CMK (cell line): ENCODE data around the gene PSMA6.
"Not testable (repeated sequence)": the region's sequence is repeated elsewhere in the genome, so short reads cannot be mapped to it uniquely, and the experiment has no call there.

Experiments
- DNase-seq: peaks from one replicate; pipeline ENCODE4 v3.0.0-alpha.2; 2010; ENCODE audit warnings: low read depth

Gene PSMA6

DNA sequence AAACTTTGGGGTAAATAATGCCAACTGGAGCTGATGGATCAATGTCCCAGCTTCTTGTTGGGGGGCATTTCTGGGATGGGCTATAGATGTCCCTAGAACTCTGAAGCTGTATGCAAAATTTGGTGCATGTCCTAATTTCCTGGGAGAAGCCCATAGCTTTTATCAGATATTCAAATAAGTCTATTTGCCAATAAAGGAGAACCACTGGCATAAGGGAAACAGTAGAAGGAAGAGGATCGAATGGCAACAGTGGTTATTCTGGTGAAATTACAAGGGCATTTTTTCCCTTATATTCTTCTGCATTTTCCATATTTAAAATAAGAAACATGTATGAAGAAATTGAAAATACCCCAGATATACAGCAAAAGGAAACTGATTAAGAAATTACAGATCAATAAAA, 34.2 kb downstream of the PSMA6 start:
- no peak for DNase-seq

DNA sequence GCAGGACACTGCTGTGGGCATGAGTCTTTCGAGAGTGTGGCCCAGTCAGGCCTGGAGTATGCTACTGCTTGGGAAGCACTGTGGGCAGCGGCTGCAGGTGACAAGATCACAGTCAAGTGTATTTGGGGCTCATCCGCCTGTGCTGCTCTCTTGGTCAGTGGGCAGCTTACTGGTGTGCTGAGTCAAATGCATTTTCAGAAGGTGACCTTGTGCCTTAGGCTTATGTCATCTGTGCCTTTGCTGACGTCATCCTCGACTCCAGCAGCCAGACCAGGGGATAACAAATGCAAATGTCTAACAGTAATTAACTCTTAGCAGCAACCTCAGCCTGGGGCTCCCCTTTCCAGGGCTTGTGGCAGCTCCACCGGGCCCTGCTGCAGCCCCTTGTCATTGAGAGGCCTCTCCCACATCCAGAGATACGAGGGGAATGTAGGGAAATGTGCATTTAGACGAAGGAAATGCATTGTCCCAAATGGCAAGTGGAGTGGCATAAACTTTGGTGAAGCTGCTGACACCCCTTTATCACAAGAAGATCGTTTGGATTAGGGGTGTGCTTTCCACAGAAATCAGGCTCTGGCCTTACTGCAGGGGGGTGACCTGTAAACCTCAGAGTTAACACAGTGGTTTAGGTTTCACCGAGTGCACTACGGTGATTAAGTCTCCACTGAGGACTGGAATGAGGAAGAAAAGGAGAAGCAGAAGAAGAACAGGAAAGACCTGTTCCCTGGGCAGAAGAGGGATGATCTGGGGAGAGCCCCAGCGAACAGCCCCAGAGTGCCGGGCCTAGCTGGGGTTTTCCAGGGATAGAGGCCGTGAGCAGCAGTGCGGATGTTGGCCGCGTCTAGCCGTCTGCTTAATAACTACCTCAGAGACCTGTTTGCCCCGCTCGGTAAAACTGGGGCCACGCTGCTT, 39.7 kb downstream of the PSMA6 start:
- DNase-seq = no peak

DNA sequence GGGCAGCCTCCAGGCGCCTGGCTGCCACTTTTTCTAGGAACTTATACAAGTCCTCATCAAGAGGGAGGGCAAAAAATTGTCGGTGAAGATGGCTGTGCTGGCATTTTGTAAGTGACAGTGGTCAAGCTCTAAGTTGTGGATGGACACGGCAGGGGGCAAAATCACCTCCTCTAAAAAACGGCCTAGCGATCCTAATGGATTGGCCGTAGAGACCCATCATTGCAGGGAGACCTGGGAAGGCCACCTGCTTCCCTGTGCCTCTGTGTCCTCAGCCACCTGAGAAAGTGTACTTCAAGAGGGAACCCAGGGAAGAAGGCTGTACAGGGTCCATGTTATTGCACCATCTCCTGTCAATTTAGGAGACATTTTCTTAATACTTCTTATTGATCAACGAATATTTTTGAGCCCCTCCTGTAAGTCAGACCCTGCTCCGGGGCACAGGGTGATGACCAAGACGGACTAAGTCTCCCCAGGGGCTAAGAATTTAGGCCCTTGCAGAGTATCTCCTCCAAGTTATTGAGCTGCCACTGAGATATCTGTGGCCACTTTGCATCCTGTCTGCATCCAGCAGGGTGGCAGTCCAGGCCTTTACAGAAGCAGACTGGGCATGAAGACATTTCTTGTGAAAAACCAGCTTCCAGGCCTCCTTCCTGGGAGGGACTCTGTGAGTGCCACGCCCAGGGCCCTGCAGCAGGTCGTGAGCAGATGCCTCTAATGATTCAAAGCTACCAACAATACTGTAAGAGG, 40.5 kb downstream of the PSMA6 start:
- no peak for DNase-seq

DNA sequence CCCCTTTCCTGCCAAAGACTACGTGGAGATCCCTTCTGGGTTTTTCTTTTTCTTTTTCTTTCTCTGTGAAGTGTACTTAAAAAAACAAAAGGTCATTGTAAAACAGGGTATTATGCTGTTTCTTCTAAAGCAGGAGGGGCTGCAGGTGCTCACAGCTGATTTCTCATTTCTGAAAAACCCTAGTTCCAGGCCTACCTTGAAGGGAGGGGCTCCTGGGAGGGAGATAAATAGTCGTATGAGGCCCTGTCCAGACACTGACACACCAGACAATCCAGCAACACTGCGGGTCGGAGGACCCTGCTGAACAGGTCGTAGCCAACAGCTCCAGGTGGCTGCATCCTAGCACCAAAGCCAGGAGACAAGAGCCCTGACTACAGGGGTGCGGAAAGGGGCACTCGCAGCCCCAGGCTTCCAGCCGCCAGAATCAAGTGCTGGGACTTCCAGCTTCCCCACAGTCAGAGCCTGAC, 41.1 kb downstream of the PSMA6 start:
- no peak for DNase-seq

DNA sequence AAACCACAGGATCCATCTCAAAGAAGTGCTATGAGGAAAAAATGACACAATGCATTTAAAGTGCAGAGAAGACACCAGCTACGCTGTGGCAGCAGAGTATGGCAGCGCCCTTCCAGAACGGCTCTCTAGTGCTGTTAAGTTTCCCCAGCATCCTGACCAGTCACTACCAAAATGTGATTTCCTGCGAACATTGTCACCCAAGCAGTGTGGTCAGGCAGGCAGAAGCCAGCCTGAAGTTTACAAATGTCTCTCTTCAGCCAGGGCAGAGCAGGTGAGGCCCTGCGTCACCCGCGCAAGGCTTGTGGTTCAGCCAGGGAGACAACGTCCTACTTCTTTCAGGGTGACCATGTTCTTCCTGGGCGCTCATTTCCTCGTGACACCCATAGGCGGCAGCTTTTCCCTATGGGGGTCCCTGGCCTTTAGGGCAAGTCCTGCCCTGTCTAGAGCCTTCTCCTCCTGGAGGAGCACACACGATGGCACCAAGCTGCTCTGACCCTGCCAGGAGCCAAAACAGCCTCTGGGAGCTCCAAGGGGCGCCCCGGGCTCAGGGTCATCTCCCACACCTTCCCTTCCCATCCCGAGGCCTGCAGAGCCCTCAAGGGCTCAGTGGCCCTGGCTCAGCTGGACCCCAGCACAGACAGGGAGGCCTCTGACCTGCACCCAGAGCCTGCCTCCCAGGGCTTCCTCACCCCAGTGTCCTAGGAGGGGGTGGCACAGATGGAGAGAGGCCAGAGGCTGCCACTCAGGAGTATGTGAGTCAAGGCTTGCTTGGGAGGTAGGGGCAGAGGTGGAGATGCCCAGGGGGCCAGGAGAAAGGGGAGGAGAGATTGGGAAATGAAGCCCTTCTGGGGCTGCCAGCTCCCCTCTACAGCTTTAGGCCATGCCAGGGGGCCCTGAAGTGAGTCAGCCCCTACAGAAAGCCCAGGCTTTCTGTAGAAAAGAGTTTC, 41.9 kb downstream of the PSMA6 start:
- DNase-seq = no peak

GRCh38 chr14:35335388-35336092, 43.4 kb downstream of the PSMA6 start:
- no peak for DNase-seq

DNA sequence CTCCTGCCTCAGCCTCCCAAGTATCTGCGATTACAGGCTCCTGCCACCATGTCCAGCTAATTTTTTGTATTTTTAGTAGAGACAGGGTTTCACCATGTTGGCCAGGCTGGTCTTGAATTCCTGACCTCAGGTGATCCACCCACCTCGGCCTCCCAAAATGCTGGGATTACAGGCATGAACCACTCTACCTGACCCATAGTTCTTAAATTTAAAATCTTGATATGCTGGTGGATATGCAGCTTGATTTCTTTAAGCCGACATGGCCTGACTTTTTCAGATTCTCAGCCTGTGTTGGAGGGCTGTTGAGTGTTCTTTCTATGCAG, 44.0 kb downstream of the PSMA6 start:
- not testable (repeated sequence) for DNase-seq

GRCh38 chr14:35336494-35337268, 44.5 kb downstream of the PSMA6 start:
- DNase-seq = peak; percentile 52

GRCh38 chr14:35337269-35338255, 45.4 kb downstream of the PSMA6 start:
- no peak for DNase-seq

- DNase-seq = no peak
Observed at GRCh38 chr14:35338731-35339405, 46.7 kb downstream of the PSMA6 start.

GRCh38 chr14:35339761-35340406, 47.7 kb downstream of the PSMA6 start:
- no peak for DNase-seq

- DNase-seq = no peak
Observed at GRCh38 chr14:35340616-35341453, 48.7 kb downstream of the PSMA6 start.

DNA sequence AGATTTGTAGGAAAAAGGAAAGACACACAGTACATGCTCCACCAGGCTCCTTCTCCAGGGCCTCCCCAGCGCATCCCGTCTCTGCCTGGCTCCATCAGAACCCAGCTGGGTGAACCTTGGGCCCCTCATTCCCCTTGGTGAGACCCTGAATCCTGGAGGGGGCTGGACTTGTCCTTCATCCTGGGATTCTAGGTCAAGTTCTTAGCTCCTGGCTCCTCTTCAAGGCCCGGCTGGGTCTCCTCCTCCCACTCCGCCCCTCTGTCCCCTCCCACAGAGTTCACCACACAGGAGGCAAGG, 49.2 kb downstream of the PSMA6 start:
- DNase-seq = peak; percentile 45

GRCh38 chr14:35341751-35342488, 49.7 kb downstream of the PSMA6 start:
- DNase-seq = no peak

- no peak for DNase-seq
Observed at GRCh38 chr14:35342489-35343010, 50.4 kb downstream of the PSMA6 start.

DNA sequence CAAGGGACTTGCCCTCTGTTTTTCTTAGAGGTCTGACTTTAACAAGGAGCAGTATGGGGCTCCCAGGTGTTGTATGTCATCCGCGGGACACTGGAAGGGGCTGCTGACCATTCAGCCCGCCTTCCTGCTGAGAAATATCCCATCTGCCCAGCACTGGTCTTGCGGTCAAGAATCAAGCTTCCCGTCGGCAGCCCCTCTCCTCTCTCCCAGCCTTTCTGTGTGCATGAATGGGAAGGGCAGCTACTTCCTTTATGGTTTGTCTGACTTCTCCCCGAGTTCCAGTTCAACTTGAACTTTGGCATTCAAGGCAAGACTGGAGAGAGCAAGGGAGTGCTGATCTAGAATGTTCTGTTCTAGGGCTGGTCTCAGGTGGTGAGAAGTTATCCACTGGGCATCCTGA, 51.5 kb downstream of the PSMA6 start:
- DNase-seq = no peak
